Transverse colon (tissue), 4 donors: ENCODE data around the gene ZSCAN5A.

Source experiments
- CTCF ChIP-seq, 5 experiments: fragments of 200-600 bp in 3 of 5; fragments of 450-650 bp in 2 of 5; sonication (generic) in 3 of 5; IDR thresholded peaks; 1 replicate in 2 of 5; 2 replicates in 3 of 5; pipeline ENCODE4 v1.5.1; 2016 to 2017; ENCODE audit warnings: antibody characterized with exemption in 5 of 5, inconsistent platforms in 3 of 5, mild to moderate bottlenecking in 2 of 5, moderate library complexity in 1 of 5
- POLR2A ChIP-seq: fragments of 450-650 bp; IDR thresholded peaks from one replicate; pipeline ENCODE4 v1.6.1; 2016; ENCODE audit warnings: antibody characterized with exemption, mild to moderate bottlenecking, moderate library complexity
- POLR2AphosphoS5 ChIP-seq, 3 donors: sonication (generic); formaldehyde crosslinking; IDR thresholded peaks; one replicate each; pipeline ENCODE4 v1.6.1; 2016; ENCODE audit warnings: antibody characterized with exemption in 3 of 3

DNA sequence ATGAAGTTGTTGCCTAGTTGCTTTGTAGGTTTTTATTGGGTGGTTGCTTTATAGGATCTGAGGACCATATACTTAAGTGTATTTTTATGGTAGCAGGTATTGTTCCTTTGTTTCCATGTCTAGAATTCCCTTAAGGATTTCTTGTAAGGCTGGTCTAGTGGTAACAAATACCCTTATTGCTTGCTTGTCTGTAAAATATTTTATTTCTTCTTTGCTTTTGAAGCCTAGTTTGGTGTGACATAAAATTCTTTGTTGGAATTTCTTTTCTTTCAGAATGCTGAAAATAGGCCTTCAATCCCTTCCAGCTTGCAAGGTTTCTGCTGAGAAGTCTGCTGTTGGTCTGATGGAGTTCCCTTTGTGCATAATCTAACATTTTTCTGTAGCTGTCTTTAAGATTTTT lies 18.1 kb upstream of the ZSCAN5A start:
- TF ChIP-seq POLR2A, result no peak
- no peak for TF ChIP-seq POLR2AphosphoS5 (IDR thresholded peaks at IDR 0.05)
- TF ChIP-seq CTCF (IDR thresholded peaks at IDR 0.05), result no peak
